Stomach smooth muscle (tissue), 2 donors: ENCODE data around the gene CBLB.

ENCODE experiments used
- H3K27ac ChIP-seq: one replicate; pipeline ENCODE4 v1.7.0; 2013; ENCODE audit warnings: mild to moderate bottlenecking, low read length, inconsistent platforms
- H3K27me3 ChIP-seq, 2 donors: one replicate each; pipeline ENCODE4 v1.7.0; 2013; ENCODE audit warnings: low read length in 2 of 2; ENCODE audit not compliant: insufficient read depth in 2 of 2, control insufficient read depth in 1 of 2
- H3K36me3 ChIP-seq, 2 donors: one replicate each; pipeline ENCODE4 v1.7.0; 2013; ENCODE audit warnings: low read length in 2 of 2; ENCODE audit not compliant: control insufficient read depth in 2 of 2, insufficient read depth in 2 of 2
- H3K4me1 ChIP-seq: one replicate; pipeline ENCODE4 v1.7.0; 2013; ENCODE audit warnings: low read length; ENCODE audit not compliant: control insufficient read depth, insufficient read depth
- H3K4me3 ChIP-seq, 2 donors: one replicate each; pipeline ENCODE4 v1.7.0; 2013; ENCODE audit warnings: low read length in 2 of 2
- H3K9ac ChIP-seq, 2 donors: one replicate each; pipeline ENCODE4 v1.7.0; 2013; ENCODE audit warnings: low read length in 2 of 2, mild to moderate bottlenecking in 1 of 2
- H3K9me3 ChIP-seq, 2 donors: one replicate each; pipeline ENCODE4 v1.7.0; 2013; ENCODE audit warnings: low read length in 2 of 2; ENCODE audit not compliant: control insufficient read depth in 2 of 2
- donor health status: healthy.
- donor health status: Pancreatic carcinoma.

The CBLB gene

DNA sequence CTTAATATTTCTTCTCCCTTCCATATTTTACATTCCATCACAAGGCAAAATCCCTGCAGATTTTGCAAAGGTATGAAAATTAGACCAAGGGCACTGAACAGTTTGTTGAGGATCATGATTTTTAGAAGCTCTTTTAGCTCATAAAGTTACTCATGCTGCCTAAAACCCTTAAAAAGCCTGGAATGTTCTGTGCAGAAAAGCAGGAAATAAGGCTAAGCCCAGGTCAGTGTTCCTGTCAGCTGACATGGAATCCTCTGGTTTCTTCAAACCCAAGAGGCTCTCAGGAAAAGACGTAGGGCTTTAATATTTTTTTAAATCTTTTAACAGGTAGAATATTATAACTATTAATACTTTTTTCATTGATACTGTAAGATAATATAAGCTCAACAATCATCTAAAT, 8.2 kb downstream of the CBLB start:
- Histone ChIP-seq H3K9me3 (no peaks in the 10 kb centered on the region), H3K27ac (no peak overlapping the region), H3K9ac (no peak overlapping the region), H3K27me3 (no peaks in the 10 kb centered on the region), H3K36me3 (no peaks in the 10 kb centered on the region), H3K4me3 (no peak overlapping the region), H3K4me1 (no peaks in the 10 kb centered on the region)

DNA sequence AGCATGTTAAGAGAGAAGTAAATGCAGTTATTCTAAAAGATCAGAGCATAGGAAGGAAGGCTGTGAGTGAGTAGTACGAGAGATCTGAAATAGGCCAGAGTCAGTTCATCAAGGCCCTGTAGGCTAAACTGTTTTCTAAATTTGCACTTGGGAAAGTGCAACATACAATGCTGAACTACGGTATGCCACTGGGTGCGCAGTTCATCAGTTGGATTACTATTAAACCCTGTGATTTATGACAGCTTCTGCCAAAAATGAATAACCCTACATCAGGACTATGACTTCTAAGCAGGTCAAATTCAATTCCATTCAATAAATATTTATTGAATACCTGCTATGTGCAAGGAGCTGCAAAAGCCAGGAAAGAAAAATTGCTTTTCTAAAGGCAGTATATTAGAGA, 10.8 kb downstream of the CBLB start:
- H3K4me3 ChIP-seq: no peak overlapping the region
- no peak overlapping the region for H3K27ac ChIP-seq
- peaks cover 0 to 1% of the 10 kb centered on the region in 2 donors for H3K36me3 ChIP-seq
- H3K27me3 ChIP-seq: no peaks in the 10 kb centered on the region
- no peaks in the 10 kb centered on the region for H3K9me3 ChIP-seq
- H3K9ac ChIP-seq: no peak overlapping the region
- no peaks in the 10 kb centered on the region for H3K4me1 ChIP-seq

DNA sequence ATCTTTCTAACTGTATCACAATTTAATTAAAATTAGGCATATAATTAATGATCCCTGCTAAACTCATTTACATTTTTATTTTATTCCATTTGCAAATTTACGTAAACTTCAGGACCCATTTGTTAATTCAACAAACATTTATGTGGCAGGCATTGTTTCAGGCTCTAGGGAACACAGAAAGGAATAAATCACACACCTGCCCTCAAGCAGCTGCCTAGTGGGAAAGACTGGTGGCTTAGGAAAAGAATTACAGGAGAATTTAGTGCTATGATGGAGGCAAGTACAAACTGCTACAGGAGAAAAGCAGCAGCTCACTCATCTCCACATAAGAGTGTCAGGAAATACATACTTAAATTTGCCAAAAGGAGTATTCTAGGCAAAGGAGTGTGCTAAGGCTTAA, 11.2 kb downstream of the CBLB start:
- H3K4me3 ChIP-seq: no peak overlapping the region
- H3K9ac ChIP-seq: no peak overlapping the region
- no peaks in the 10 kb centered on the region for H3K4me1 ChIP-seq
- no peak overlapping the region for H3K27ac ChIP-seq
- peaks cover 0 to 3% of the 10 kb centered on the region in 2 donors for H3K36me3 ChIP-seq
- no peaks in the 10 kb centered on the region for H3K27me3 ChIP-seq
- H3K9me3 ChIP-seq: no peaks in the 10 kb centered on the region

DNA sequence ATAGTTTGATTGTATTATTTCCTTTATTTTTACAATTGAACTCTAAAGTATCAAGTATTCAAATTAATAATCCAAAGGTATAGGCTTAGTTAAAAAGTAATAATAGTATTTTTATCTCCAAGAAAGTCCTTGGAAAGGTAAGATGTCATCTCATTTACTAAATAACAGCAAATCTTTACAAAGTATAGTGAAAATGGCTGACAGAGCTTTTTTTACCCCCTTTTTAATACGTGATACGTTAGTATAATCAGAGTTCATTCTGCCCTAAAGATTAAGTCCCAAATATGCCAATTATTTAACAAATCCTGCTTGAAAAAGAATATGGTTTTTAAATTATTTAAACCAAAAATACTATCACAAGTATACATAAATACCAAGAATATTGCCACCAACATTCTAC, 12.2 kb downstream of the CBLB start:
- H3K9ac ChIP-seq: no peak overlapping the region
- no peak overlapping the region for H3K27ac ChIP-seq
- H3K4me3 ChIP-seq: no peak overlapping the region
- H3K27me3 ChIP-seq: no peaks in the 10 kb centered on the region
- H3K9me3 ChIP-seq: no peaks in the 10 kb centered on the region
- H3K36me3 ChIP-seq: peaks cover 0 to 3% of the 10 kb centered on the region in 2 donors
- no peaks in the 10 kb centered on the region for H3K4me1 ChIP-seq

DNA sequence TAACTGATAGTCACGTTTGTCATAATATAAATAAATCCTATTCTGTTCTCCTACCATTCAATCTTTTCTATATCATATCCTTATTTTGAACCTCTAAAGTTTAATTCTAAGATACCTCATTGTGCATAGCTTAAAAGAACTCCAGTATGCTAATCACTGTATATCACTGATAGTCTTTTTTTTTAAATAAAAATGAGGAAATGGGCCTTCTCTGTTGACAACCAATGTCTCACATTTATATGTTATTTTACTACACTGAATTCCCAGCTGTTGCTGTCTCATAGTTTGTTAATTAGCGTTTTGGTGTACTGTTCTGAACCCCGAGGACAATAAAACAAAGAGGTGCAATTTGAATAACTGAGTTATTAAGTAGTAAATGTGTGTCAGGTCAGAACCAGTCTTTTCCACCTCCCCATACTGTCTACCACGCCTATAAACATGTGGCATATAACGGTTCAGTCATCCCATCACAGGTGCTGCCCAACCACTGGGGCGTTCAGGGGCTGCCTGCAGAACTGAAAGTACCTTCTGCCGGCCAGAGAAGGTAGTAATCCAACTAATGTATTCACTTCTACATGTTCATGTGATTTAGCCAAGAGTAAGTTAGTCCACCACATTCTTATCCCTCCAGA, 14.9 kb downstream of the CBLB start:
- no peak overlapping the region for H3K27ac ChIP-seq
- no peaks in the 10 kb centered on the region for H3K9me3 ChIP-seq
- H3K4me1 ChIP-seq: no peaks in the 10 kb centered on the region
- peaks cover 0 to 6% of the 10 kb centered on the region in 2 donors for H3K36me3 ChIP-seq
- H3K9ac ChIP-seq: no peak overlapping the region
- H3K27me3 ChIP-seq: no peaks in the 10 kb centered on the region
- H3K4me3 ChIP-seq: no peak overlapping the region

DNA sequence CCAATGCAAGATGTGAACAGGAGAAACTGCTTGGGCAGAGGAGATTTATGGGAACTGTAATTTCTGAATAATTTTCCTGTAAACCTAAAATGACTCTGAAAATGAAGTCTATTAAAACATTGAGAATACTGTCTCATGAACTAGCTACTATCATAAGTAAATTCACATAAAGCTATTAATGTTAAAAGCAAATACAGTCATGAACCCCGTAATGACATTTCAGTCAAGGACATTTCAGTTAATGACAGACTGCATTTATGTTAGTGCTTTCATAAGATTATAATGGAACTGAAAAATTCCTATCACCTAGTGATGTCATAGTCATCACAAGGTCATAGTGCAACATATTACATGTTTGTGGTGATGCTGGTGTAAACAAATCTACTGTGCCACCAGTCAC, 17.2 kb downstream of the CBLB start:
- Histone ChIP-seq H3K27ac (no peak overlapping the region), H3K9ac (no peak overlapping the region), H3K4me1 (no peaks in the 10 kb centered on the region)

DNA sequence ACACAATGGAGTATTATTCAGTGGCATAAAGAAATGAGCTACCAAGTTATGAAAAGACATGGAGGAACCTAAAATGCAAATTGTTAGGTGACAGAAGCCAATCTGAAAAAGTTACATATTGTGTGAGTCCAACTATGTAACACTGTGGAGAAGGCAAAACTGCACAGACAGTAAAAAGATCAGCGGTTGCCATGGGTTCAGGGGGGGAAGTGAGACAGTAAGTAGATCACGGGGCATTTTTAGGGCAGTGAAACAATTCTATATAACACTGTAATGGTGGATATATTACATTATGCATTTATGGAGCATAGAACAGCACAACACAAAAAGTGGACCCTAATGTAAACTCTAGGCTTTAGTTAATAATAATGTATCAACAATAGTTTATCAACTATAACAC, 17.6 kb downstream of the CBLB start:
- H3K9ac ChIP-seq: no peak overlapping the region
- no peak overlapping the region for H3K27ac ChIP-seq
- peaks cover 0 to 6% of the 10 kb centered on the region in 2 donors for H3K36me3 ChIP-seq

More for the DNA sequence above, 17.2 kb downstream of the CBLB start:
- Histone ChIP-seq H3K27me3 (no peaks in the 10 kb centered on the region), H3K36me3 (peaks cover 0 to 6% of the 10 kb centered on the region in 2 donors), H3K9me3 (no peaks in the 10 kb centered on the region), H3K4me3 (no peak overlapping the region)

DNA sequence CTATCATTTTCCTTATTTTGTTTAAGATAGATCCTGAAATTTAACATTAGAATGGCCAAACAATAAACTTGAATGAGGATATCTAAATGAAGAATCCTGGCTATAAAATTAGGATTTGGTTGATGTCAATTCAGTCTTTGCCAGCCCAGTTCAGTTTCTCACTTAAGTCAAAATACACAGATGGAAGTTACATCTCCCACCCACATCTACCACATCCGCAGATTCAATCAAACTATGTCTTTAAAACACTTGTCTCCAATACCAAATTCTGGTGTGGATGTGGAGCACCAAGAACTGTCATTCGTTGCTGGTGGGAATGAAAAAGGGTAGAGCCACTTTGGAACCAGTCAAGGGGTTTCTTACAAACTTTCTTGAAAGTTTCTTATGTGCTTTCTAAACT, 18.2 kb downstream of the CBLB start:
- Histone ChIP-seq H3K9ac (no peak overlapping the region), H3K27me3 (no peaks in the 10 kb centered on the region), H3K36me3 (peaks cover 0 to 6% of the 10 kb centered on the region in 2 donors), H3K9me3 (no peaks in the 10 kb centered on the region), H3K4me1 (no peaks in the 10 kb centered on the region), H3K27ac (no peak overlapping the region), H3K4me3 (no peak overlapping the region)

More for the DNA sequence above, 17.6 kb downstream of the CBLB start:
- no peaks in the 10 kb centered on the region for H3K9me3 ChIP-seq
- no peaks in the 10 kb centered on the region for H3K4me1 ChIP-seq
- no peaks in the 10 kb centered on the region for H3K27me3 ChIP-seq
- no peak overlapping the region for H3K4me3 ChIP-seq

DNA sequence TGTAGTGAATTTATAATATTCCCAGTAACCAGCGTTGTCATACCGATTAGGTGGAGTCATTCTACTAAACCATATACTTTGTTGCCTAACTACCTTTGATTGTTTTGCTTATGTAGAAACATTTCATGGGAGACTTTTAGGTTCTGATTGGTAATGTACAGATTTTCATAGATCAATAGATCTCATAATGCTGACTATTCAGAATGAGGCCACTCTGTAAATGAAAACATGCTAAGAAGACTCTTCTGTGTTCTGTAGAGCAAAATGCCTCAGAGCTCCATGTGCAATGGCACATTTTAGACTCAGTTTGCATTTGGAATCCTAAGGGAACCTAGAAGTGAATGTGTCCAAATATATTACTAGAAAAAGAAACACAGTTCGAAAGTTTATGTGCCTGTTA, 20.0 kb downstream of the CBLB start:
- Histone ChIP-seq H3K4me1 (no peaks in the 10 kb centered on the region), H3K27ac (no peak overlapping the region), H3K4me3 (no peak overlapping the region), H3K27me3 (no peaks in the 10 kb centered on the region), H3K9ac (no peak overlapping the region), H3K9me3 (no peaks in the 10 kb centered on the region), H3K36me3 (peaks cover 0 to 6% of the 10 kb centered on the region in 2 donors)

DNA sequence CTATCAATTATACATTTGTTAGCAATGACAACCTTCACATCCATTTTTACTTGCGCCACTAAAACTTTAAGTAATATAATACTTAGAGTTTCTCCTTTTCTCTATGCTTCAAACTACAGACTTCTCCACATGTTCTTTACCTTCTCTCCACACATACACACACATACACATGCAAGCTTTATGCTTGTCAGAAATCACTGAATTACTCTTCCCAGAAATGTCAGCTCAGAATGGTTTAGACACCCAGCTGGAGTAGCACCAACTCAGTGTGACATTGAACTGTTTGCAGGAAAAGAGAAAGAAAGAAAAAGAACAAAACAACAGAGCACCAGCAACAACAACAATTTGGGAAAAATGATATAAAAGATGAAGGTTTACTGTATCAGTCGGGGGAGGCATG, 20.9 kb downstream of the CBLB start:
- H3K27me3 ChIP-seq: no peaks in the 10 kb centered on the region
- H3K9ac ChIP-seq: no peak overlapping the region
- H3K4me3 ChIP-seq: no peak overlapping the region
- H3K36me3 ChIP-seq: peaks cover 0 to 3% of the 10 kb centered on the region in 2 donors
- H3K4me1 ChIP-seq: no peaks in the 10 kb centered on the region
- no peaks in the 10 kb centered on the region for H3K9me3 ChIP-seq
- H3K27ac ChIP-seq: no peak overlapping the region

DNA sequence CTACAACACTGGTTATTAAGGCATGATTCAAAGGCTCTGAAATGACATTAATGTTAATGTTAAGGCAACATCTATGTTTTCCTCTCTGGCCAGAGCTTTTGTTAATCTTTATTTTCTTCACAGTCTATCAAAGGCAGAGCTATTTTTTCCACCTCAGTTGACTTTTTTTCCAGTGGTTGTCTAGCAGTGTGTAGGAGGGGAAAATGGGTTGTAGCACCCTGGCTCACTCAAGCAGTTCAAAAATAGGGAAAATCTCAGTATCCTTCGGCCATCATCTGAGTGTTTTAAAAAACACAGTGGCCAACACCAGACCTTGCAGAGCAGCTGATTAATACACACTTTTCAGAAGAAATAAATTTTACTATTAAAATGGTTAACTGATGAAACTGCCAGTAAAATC, 21.4 kb downstream of the CBLB start:
- no peaks in the 10 kb centered on the region for H3K4me1 ChIP-seq
- H3K4me3 ChIP-seq: no peak overlapping the region
- H3K9ac ChIP-seq: no peak overlapping the region
- H3K27ac ChIP-seq: no peak overlapping the region
- H3K36me3 ChIP-seq: peaks cover 0 to 3% of the 10 kb centered on the region in 2 donors
- no peaks in the 10 kb centered on the region for H3K27me3 ChIP-seq
- no peaks in the 10 kb centered on the region for H3K9me3 ChIP-seq
